Caco-2 (cell line): ENCODE results near the gene PGC. TPM values are rescaled to one million over a fixed set of nuclear protein-coding genes. Genes with fewer than 3 reads are reported as not detected.

Experiments
- BruUV-seq: library from RNA; stranded (reverse); fragments of 400-500 nt; replicated peaks from 2 replicates; lab custom pipeline; 2021; lab: Mats Ljungman, UMichigan
- CTCF ChIA-PET: fragments of 300-600 bp; sonication (Branson Sonifier 250); formaldehyde crosslinking; loops from one replicate; lab custom pipeline; 2022; ENCODE audit warnings: antibody characterized with exemption; lab: Charles Lee
- POLR2A ChIA-PET: fragments of 300-600 bp; sonication (Branson Sonifier 250); formaldehyde crosslinking; loops from one replicate; lab custom pipeline; 2022; ENCODE audit warnings: antibody characterized with exemption; lab: Charles Lee
- DNase-seq, 2 experiments: peaks; one replicate each; pipeline versions ENCODE4 v3.0.0 to v3.0.0-alpha.2; 2020 to 2022
- H3K27me3 ChIP-seq: replicated peaks from 2 replicates; pipeline ENCODE4 v1.6.0; 2011; ENCODE audit warnings: low read length; ENCODE audit not compliant: control insufficient read depth, insufficient read depth
- H3K36me3 ChIP-seq: 2 replicates; pipeline ENCODE4 v1.5.1; 2011; ENCODE audit warnings: low read length; ENCODE audit not compliant: control insufficient read depth, insufficient read depth
- H3K4me1 ChIP-seq: fragments of 250-450 bp; sonication (Bioruptor Pico); 2 replicates; pipeline ENCODE4 v1.5.1; 2020; ENCODE audit warnings: mild to moderate bottlenecking
- H3K4me3 ChIP-seq: 2 replicates; pipeline ENCODE4 v1.5.1; 2011; ENCODE audit warnings: low read depth, mild to moderate bottlenecking, control low read depth, low read length
- H3K9me3 ChIP-seq: fragments of 250-450 bp; sonication (Bioruptor Pico); 2 replicates; pipeline ENCODE4 v1.5.1; 2020; ENCODE audit warnings: mild to moderate bottlenecking, moderate library complexity
- H3K27ac Mint-ChIP-seq: one replicate; pipeline ENCODE4 v1.8.0; 2022; ENCODE audit warnings: mixed read lengths; ENCODE audit not compliant: unreplicated experiment
- H3K27me3 Mint-ChIP-seq: one replicate; pipeline ENCODE4 v1.8.0; 2022; ENCODE audit warnings: mixed read lengths; ENCODE audit not compliant: insufficient read depth, unreplicated experiment
- H3K36me3 Mint-ChIP-seq: one replicate; pipeline ENCODE4 v1.8.0; 2022; ENCODE audit warnings: mild to moderate bottlenecking, mixed read lengths; ENCODE audit not compliant: insufficient read depth, unreplicated experiment
- H3K4me1 Mint-ChIP-seq: one replicate; pipeline ENCODE4 v1.8.0; 2022; ENCODE audit warnings: low read depth, mixed read lengths; ENCODE audit not compliant: unreplicated experiment
- H3K4me3 Mint-ChIP-seq: one replicate; pipeline ENCODE4 v1.8.0; 2022; ENCODE audit warnings: mild to moderate bottlenecking, moderate library complexity, mixed read lengths; ENCODE audit not compliant: unreplicated experiment
- H3K9me3 Mint-ChIP-seq: one replicate; pipeline ENCODE4 v1.8.0; 2022; ENCODE audit warnings: mixed read lengths; ENCODE audit not compliant: unreplicated experiment
- CTCF ChIP-seq, 2 experiments: fragments of 200-600 bp in 1 of 2; IDR thresholded peaks; 1 replicate in 1 of 2; 2 replicates in 1 of 2; pipeline versions ENCODE4 v1.5.1 to v1.8.0; 2011 to 2022; ENCODE audit warnings: antibody characterized with exemption in 1 of 2, control low read depth in 1 of 2, inconsistent platforms in 1 of 2, low read depth in 1 of 2, low read length in 1 of 2, mild to moderate bottlenecking in 1 of 2, moderate library complexity in 1 of 2; ENCODE audit not compliant: insufficient read depth in 1 of 2, severe bottlenecking in 1 of 2, unreplicated experiment in 1 of 2
- intact Hi-C: fragments of 100-400 bp; cut with micrococcal nuclease; formaldehyde crosslinking; loops from one replicate; pipeline ENCODE4 v1.10.0; 2022; ENCODE audit not compliant: unreplicated experiment
- total RNA-seq: library from RNA; stranded (reverse); gene quantifications from 2 replicates; pipeline ENCODE4 v1.2.3, GENCODE V29; 2022

Gene PGC
- total RNA-seq, 1 experiment from 2014 or later, result 12.2 TPM

- peaks cover 25% of the 10 kb centered on the region for H3K4me1 Mint-ChIP-seq
- no peak for TF ChIP-seq CTCF (IDR thresholded peaks at IDR 0.05; ENCODE audit: insufficient read depth in 1 of 2, low read depth in 1 of 2, low read length in 1 of 2, severe bottlenecking in 1 of 2, unreplicated experiment in 1 of 2)
- DNase-seq, result no peak
- intact Hi-C loops, result no loop called here
- no TSS peak for BruUV-seq
- CTCF ChIA-PET, result no interaction called here
- H3K36me3 Mint-ChIP-seq, result no peaks in the 10 kb centered on the region
- no peaks in the 10 kb centered on the region for H3K27me3 ChIP-seq
- no peaks in the 10 kb centered on the region for H3K27me3 Mint-ChIP-seq
- H3K36me3 ChIP-seq, result no peaks in the 10 kb centered on the region
- no peak overlapping the region for H3K27ac Mint-ChIP-seq
- no peak overlapping the region for H3K4me3 Mint-ChIP-seq
- POLR2A ChIA-PET, result no interaction called here
- H3K9me3 Mint-ChIP-seq, result no peaks in the 10 kb centered on the region
- no peaks in the 10 kb centered on the region for H3K9me3 ChIP-seq
- no peak overlapping the region for H3K4me3 ChIP-seq
- H3K4me1 ChIP-seq, result peaks cover 14% of the 10 kb centered on the region
These were observed 10.9 kb upstream of the PGC start for GRCh38 chr6:41757931-41758640.

DNA sequence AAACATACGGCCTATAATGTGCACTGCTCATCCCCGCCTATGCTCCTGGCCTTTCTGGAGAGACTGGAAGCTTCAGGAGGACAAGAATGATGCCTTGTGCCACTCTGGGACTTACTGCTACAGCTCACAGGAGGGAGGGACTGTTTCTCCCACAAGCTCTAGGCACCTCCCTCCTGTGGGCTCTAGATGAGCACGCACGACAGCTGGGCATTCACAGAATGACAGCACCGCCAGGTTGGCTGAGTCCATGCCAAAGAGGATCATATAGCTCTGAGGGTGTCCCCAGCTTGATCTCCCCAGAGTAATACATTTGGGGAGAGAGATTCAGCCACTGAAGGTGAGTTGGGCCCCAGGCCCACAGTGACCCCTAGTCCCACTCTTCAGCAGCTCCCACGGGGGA, 10.1 kb upstream of the PGC start:
- Mint-ChIP-seq H3K9me3 (no peaks in the 10 kb centered on the region), H3K27ac (no peak overlapping the region), H3K27me3 (no peaks in the 10 kb centered on the region), H3K36me3 (no peaks in the 10 kb centered on the region), H3K4me1 (peaks cover 26% of the 10 kb centered on the region), H3K4me3 (no peak overlapping the region)
- ChIA-PET CTCF (no interaction called here), POLR2A (no interaction called here)
- intact Hi-C loops, result no loop called here
- TF ChIP-seq CTCF (IDR thresholded peaks at IDR 0.05; ENCODE audit: insufficient read depth in 1 of 2, low read depth in 1 of 2, low read length in 1 of 2, severe bottlenecking in 1 of 2, unreplicated experiment in 1 of 2), result no peak
- Histone ChIP-seq H3K27me3 (no peaks in the 10 kb centered on the region), H3K36me3 (no peaks in the 10 kb centered on the region), H3K9me3 (no peaks in the 10 kb centered on the region), H3K4me1 (peaks cover 14% of the 10 kb centered on the region), H3K4me3 (no peak overlapping the region)
- no peak for DNase-seq
- BruUV-seq, result no TSS peak

GRCh38 chr6:41756354-41756753, 9.2 kb upstream of the PGC start:
- Mint-ChIP-seq H3K4me1 (peaks cover 26% of the 10 kb centered on the region), H3K27ac (no peak overlapping the region), H3K9me3 (no peaks in the 10 kb centered on the region), H3K27me3 (no peaks in the 10 kb centered on the region), H3K36me3 (no peaks in the 10 kb centered on the region), H3K4me3 (no peak overlapping the region)
- peaks cover 14% of the 10 kb centered on the region for H3K4me1 ChIP-seq
- DNase-seq, result no peak
- POLR2A ChIA-PET, result no interaction called here
- intact Hi-C loops, result no loop called here
- H3K4me3 ChIP-seq, result no peak overlapping the region
- no peak for TF ChIP-seq CTCF (IDR thresholded peaks at IDR 0.05; ENCODE audit: insufficient read depth in 1 of 2, low read depth in 1 of 2, low read length in 1 of 2, severe bottlenecking in 1 of 2, unreplicated experiment in 1 of 2)
- H3K36me3 ChIP-seq, result no peaks in the 10 kb centered on the region
- CTCF ChIA-PET, result no interaction called here
- no peaks in the 10 kb centered on the region for H3K9me3 ChIP-seq
- no peaks in the 10 kb centered on the region for H3K27me3 ChIP-seq
- BruUV-seq, result no TSS peak
